GM23248 (cell line): ENCODE measurements around the gene SIAH2. TPM values are rescaled to one million over a fixed set of nuclear protein-coding genes. Genes with fewer than 3 reads are reported as not detected.
A peak's percentile ranks its signal among the peaks of the same experiment; 100 is the strongest.

ENCODE experiments used
- DNase-seq: peaks from one replicate; pipeline ENCODE4 v3.0.0-alpha.2; 2015
- H2AFZ ChIP-seq: fragments of 200-600 bp; sonication (generic); 2 replicates; pipeline ENCODE4 v1.6.1; 2016; ENCODE audit warnings: antibody characterized with exemption
- H3F3A ChIP-seq: fragments of 200-600 bp; sonication (generic); 2 replicates; pipeline ENCODE4 v1.6.1; 2016; ENCODE audit warnings: mild to moderate bottlenecking, antibody characterized with exemption, mixed run types; ENCODE audit not compliant: insufficient read depth
- H3K27ac ChIP-seq: fragments of 200-600 bp; sonication (generic); 2 replicates; pipeline ENCODE4 v1.5.1; 2016; ENCODE audit warnings: mild to moderate bottlenecking
- H3K27me3 ChIP-seq: fragments of 200-600 bp; sonication (generic); replicated peaks from 2 replicates; pipeline ENCODE4 v1.6.1; 2016; ENCODE audit warnings: mild to moderate bottlenecking; ENCODE audit not compliant: insufficient read depth
- H3K36me3 ChIP-seq: fragments of 200-600 bp; sonication (generic); 2 replicates; pipeline ENCODE4 v1.6.1; 2016; ENCODE audit warnings: low read depth, mild to moderate bottlenecking
- H3K4me1 ChIP-seq: fragments of 200-600 bp; sonication (generic); 2 replicates; pipeline ENCODE4 v1.6.1; 2016; ENCODE audit warnings: mild to moderate bottlenecking; ENCODE audit not compliant: insufficient read depth
- H3K4me2 ChIP-seq: fragments of 200-600 bp; sonication (generic); one replicate; pipeline ENCODE4 v1.6.1; 2016; ENCODE audit warnings: mild to moderate bottlenecking; ENCODE audit not compliant: unreplicated experiment
- H3K4me3 ChIP-seq: fragments of 200-600 bp; sonication (generic); 2 replicates; pipeline ENCODE4 v1.5.1; 2016; ENCODE audit warnings: mild to moderate bottlenecking
- H3K79me2 ChIP-seq: fragments of 200-600 bp; sonication (generic); 2 replicates; pipeline ENCODE4 v1.6.1; 2016; ENCODE audit warnings: mild to moderate bottlenecking; ENCODE audit not compliant: insufficient read depth
- H3K9ac ChIP-seq: fragments of 200-600 bp; sonication (generic); 2 replicates; pipeline ENCODE4 v1.6.1; 2016; ENCODE audit warnings: mild to moderate bottlenecking
- H3K9me2 ChIP-seq: fragments of 200-600 bp; sonication (generic); 2 replicates; pipeline ENCODE4 v1.6.1; 2016; ENCODE audit warnings: mixed run types, mild to moderate bottlenecking, moderate library complexity; ENCODE audit not compliant: insufficient read depth
- H3K9me3 ChIP-seq: fragments of 200-600 bp; sonication (generic); one replicate; pipeline ENCODE4 v1.6.1; 2017; ENCODE audit warnings: low read depth
- H4K20me1 ChIP-seq: fragments of 200-600 bp; sonication (generic); 2 replicates; pipeline ENCODE4 v1.6.0; 2016; ENCODE audit not compliant: insufficient read depth
- EZH2 ChIP-seq: fragments of 200-600 bp; sonication (generic); IDR thresholded peaks from 2 replicates; pipeline ENCODE4 v1.6.1; 2018; ENCODE audit warnings: antibody characterized with exemption, mild to moderate bottlenecking; ENCODE audit not compliant: insufficient read depth, poor library complexity, severe bottlenecking
- EZH2phosphoT487 ChIP-seq: fragments of 200-600 bp; sonication (generic); IDR thresholded peaks from 2 replicates; pipeline ENCODE4 v1.6.1; 2018; ENCODE audit warnings: antibody characterized with exemption, moderate library complexity, mild to moderate bottlenecking, low read depth; ENCODE audit not compliant: insufficient read depth
- WGBS, 2 experiments: methylation state at CpG; one replicate each; pipeline ENCODE4 v1.1.6; 2015 to 2017; ENCODE audit warnings: low lambda C conversion rate in 2 of 2, low coverage in 1 of 2; ENCODE audit errors: missing lambda C conversion rate in 2 of 2; 5-methylcytosine and 5-hydroxymethylcytosine counted together
- in situ Hi-C: fragments of 300-500 bp; cut with MboI; formaldehyde crosslinking; loops from 2 replicates; pipeline ENCODE4 v1.15.0; 2020
- polyA plus RNA-seq: library from polyadenylated mRNA; unstranded; fragments of >200 nt; fragmentation: Nextera tagmentation; extraction: Ambion mirVana; gene quantifications from 2 replicates; pipeline ENCODE4 v1.2.1, GENCODE V29; 2016
- total RNA-seq: library from RNA; depleted of rRNA; stranded (reverse); fragments of >200 nt; shearing (Covaris generic); gene quantifications from 2 replicates; pipeline ENCODE4 v1.2.3, GENCODE V29; 2014

Gene SIAH2
- total and polyA plus RNA-seq, 2 experiments from 2014 or later = 27.2 to 84.7 TPM

DNA sequence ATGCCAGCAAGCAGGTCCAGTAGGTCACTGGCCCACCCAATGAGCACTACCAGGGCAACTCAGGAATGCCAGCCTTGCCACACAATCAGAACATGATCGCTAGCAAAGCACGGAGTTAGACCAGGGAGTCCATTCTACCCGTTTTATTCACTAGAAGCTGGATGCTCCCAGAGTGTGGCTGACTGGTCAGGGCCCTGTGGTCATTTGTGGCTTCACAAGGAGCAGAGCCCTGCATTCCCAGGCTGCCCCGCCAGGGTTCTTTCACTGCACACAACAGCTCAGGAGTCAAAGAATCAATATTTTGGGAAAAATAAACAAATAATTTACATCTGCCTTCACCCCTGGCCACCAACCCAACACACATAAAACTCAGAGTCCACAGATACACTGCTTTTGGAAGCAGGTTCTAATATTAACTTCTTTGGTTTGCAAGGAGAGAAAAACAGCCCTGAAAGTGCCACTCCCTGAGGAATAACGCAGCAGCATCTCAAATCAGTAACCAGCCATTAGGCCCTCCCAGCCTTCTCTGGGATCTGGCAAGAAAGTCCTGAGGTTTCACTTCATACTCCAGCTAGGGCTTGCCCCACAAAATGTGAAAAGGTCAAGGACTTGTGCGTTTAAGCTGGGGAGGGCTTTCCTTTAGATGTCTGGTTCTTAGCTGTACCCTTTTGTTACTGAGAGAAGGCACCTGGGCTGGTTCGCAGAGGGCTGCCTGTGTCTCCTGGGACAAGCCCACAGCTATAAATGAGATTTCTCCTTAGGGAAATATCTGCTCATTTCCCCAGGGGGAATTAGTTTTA is 16.0 kb downstream of the SIAH2 start:
- Histone ChIP-seq H3K4me2 (no peak overlapping the region), H4K20me1 (peaks cover 44% of the 10 kb centered on the region), H3K4me3 (no peak overlapping the region), H3K9ac (no peak overlapping the region), H3K27ac (no peak overlapping the region), H3K79me2 (peaks cover 100% of the 10 kb centered on the region), H3K9me2 (no peaks in the 10 kb centered on the region), H3K4me1 (peaks cover 40% of the 10 kb centered on the region), H2AFZ (no peak overlapping the region), H3K9me3 (no peaks in the 10 kb centered on the region), H3K27me3 (no peaks in the 10 kb centered on the region), H3F3A (peaks cover 23% of the 10 kb centered on the region), H3K36me3 (peaks cover 3% of the 10 kb centered on the region; the same call in 1 of the 2 replicates)
- WGBS, 2 experiments = 79 to 80% methylated on average over 7 of the region's 7 CpGs
- TF ChIP-seq EZH2 = no peak
- no peak for TF ChIP-seq EZH2phosphoT487
- no peak for DNase-seq
- in situ Hi-C loops = no loop called here

- no peak for TF ChIP-seq EZH2phosphoT487
- Histone ChIP-seq H3K36me3 (peaks cover 14% of the 10 kb centered on the region; the same call in 1 of the 2 replicates), H3K9me2 (no peaks in the 10 kb centered on the region), H2AFZ (no peak overlapping the region), H3K9ac (no peak overlapping the region), H3K4me1 (peaks cover 38% of the 10 kb centered on the region), H3K9me3 (no peaks in the 10 kb centered on the region), H4K20me1 (peaks cover 50% of the 10 kb centered on the region), H3K27me3 (no peaks in the 10 kb centered on the region), H3K4me3 (no peak overlapping the region), H3F3A (peaks cover 23% of the 10 kb centered on the region), H3K4me2 (no peak overlapping the region), H3K79me2 (peaks cover 100% of the 10 kb centered on the region), H3K27ac (no peak overlapping the region)
- no peak for DNase-seq
- WGBS, 2 experiments = 96 to 97% methylated on average over 3 of the region's 3 CpGs
- in situ Hi-C loops = no loop called here
Measured at GRCh38 chr3:150745832-150746231, 17.1 kb downstream of the SIAH2 start.

DNA sequence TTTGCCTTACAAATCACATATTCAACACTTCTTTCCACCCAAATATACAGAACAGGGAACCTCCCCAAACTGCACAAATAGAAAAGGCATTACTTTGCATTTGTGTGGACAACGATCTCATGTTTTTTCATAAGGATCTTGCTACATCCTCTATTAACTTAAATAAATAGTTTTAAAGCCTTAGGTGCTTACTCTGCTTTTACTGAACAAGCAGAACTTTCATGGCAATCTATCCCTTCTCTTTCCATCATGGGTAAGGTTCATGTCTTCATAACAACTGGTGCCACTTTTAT is 18.1 kb downstream of the SIAH2 start:
- Histone ChIP-seq H3F3A (peaks cover 24% of the 10 kb centered on the region), H3K9me3 (no peaks in the 10 kb centered on the region), H2AFZ (no peak overlapping the region), H3K79me2 (peaks cover 100% of the 10 kb centered on the region), H4K20me1 (peaks cover 46% of the 10 kb centered on the region), H3K9me2 (no peaks in the 10 kb centered on the region), H3K9ac (no peak overlapping the region), H3K27me3 (no peaks in the 10 kb centered on the region), H3K4me3 (no peak overlapping the region), H3K4me1 (peaks cover 38% of the 10 kb centered on the region), H3K4me2 (peak overlapping the region; percentile 30), H3K27ac (no peak overlapping the region), H3K36me3 (peaks cover 17% of the 10 kb centered on the region; the same call in 1 of the 2 replicates)
- TF ChIP-seq EZH2 (no peak), EZH2phosphoT487 (no peak)
- 9 to 13% methylated on average over 1 of the region's 1 CpG for WGBS, 2 experiments
- in situ Hi-C loops = no loop called here
- DNase-seq = no peak

DNA sequence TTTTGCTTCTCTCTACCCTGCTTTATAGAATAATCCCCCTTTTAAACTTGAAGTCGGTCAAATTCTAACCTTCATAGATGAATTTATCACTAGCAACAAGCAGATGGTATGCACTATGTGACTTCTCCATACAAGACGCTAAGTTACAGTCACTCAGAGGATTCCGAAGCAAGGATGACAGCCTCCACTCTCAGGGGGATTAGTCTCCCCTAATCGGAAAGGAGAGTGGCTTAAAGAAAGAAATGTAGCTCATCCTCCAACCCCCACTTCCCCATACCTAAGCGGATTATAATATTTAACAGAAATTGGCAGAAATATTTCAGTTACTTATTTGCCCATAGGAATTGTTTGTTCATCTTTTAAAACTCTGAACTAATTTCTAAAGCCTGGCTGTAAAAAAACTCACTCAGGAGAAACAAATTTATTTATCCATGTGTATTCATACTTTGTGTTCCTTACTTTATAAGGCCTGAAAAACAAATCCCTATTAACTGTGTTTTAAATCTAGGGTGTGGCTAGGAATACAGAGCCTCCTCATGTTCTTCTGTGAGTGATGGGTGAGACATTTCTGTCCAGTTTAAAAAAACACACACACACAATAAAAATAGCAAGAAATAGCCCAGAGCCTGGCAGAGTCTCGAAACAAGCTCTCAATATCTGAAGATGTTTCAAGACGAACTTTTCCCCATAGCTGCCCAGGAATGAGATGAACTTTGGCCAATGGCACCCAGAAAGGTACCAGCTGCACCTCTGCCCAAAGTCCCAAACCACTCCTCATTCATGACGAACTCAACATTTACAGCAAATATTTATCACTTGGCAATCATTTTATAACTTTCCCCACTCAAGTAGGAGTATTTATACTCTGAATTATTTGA is 18.7 kb downstream of the SIAH2 start:
- TF ChIP-seq EZH2phosphoT487 (no peak), EZH2 (no peak)
- Histone ChIP-seq H3F3A (peaks cover 28% of the 10 kb centered on the region), H3K9me2 (no peaks in the 10 kb centered on the region), H3K4me1 (peaks cover 38% of the 10 kb centered on the region), H3K4me2 (peak overlapping the region; percentile 30), H3K79me2 (peaks cover 100% of the 10 kb centered on the region), H4K20me1 (peaks cover 40% of the 10 kb centered on the region), H3K36me3 (peaks cover 22% of the 10 kb centered on the region; the same call in 1 of the 2 replicates), H2AFZ (no peak overlapping the region), H3K4me3 (no peak overlapping the region), H3K9me3 (no peaks in the 10 kb centered on the region), H3K27me3 (no peaks in the 10 kb centered on the region), H3K9ac (peak overlapping the region; percentile 24; the same call in 1 of the 2 replicates), H3K27ac (0 out of 2 replicates have a peak overlapping the region, but pooled peaks have one; percentile 12)
- no peak for DNase-seq
- WGBS, 2 experiments = 24 to 34% methylated on average over 8 of the region's 8 CpGs
- in situ Hi-C loops = no loop called here
